Right renal cortex interstitium (tissue), 3 donors: Measurements from ENCODE around the gene RSAD1. TPM values are rescaled to one million over a fixed set of nuclear protein-coding genes. Genes with fewer than 3 reads are reported as not detected.
"Not testable (repeated sequence)": the region's sequence is repeated elsewhere in the genome, so short reads cannot be mapped to it uniquely, and the experiment has no call there.

Experiments used
- DNase-seq, 3 donors: peaks; one replicate each; pipeline ENCODE4 v3.0.0-alpha.2; 2013; ENCODE audit warnings: low read depth in 3 of 3, low spot score in 2 of 3
- polyA plus RNA-seq, 3 donors: library from polyadenylated mRNA; unstranded; fragments of 120-200 nt; gene quantifications; one replicate each; pipeline ENCODE4 v1.2.1, GENCODE V29; 2013; ENCODE audit not compliant: insufficient read length in 3 of 3

RSAD1 gene
- polyA plus RNA-seq, 3 donors, result 45.8 to 48.5 (median 48.4) TPM

GRCh38 chr17:50471009-50471905 lies 7.4 kb upstream of the RSAD1 start:
- no peak for DNase-seq

GRCh38 chr17:50472286-50472685 lies 6.4 kb upstream of the RSAD1 start:
- no peak for DNase-seq

- not testable (repeated sequence) for DNase-seq
Measured at GRCh38 chr17:50472761-50473161, 5.9 kb upstream of the RSAD1 start.

- no peak for DNase-seq
Measured at GRCh38 chr17:50473901-50474300, 4.8 kb upstream of the RSAD1 start.

- no peak for DNase-seq
Measured at GRCh38 chr17:50474523-50474922, 4.1 kb upstream of the RSAD1 start.

- DNase-seq, result no peak
Measured at GRCh38 chr17:50475362-50475761, 3.3 kb upstream of the RSAD1 start.

- not testable (repeated sequence) for DNase-seq
Measured at GRCh38 chr17:50475775-50476544, 2.7 kb upstream of the RSAD1 start.

- no peak for DNase-seq
Measured at GRCh38 chr17:50476545-50477315, 1.9 kb upstream of the RSAD1 start.

GRCh38 chr17:50477976-50478375 lies 684 bp upstream of the RSAD1 start:
- DNase-seq, result no peak

- peak in 1 of 3 donors; percentile 58 for DNase-seq
Measured at GRCh38 chr17:50479522-50480141, 972 bp downstream of the RSAD1 start.

- no peak for DNase-seq
Measured at GRCh38 chr17:50480142-50480764, 1.6 kb downstream of the RSAD1 start.

- no peak for DNase-seq
Measured at GRCh38 chr17:50480854-50481490, 2.3 kb downstream of the RSAD1 start.

- no peak for DNase-seq
Measured at GRCh38 chr17:50481648-50482047, 3.0 kb downstream of the RSAD1 start.

- DNase-seq, result no peak
Measured at GRCh38 chr17:50482110-50482509, 3.5 kb downstream of the RSAD1 start.

- DNase-seq, result peak in 2 of 3 donors; percentile 54 to 74
Measured at GRCh38 chr17:50482516-50482915, 3.9 kb downstream of the RSAD1 start.

GRCh38 chr17:50483266-50483665 lies 4.6 kb downstream of the RSAD1 start:
- DNase-seq, result no peak

- DNase-seq, result no peak
Measured at GRCh38 chr17:50484386-50485155, 5.9 kb downstream of the RSAD1 start.

- no peak for DNase-seq
Measured at GRCh38 chr17:50487213-50488096, 8.8 kb downstream of the RSAD1 start.
